ENCODE results near the gene ACOT11.
"Not testable (repeated sequence)": the region's sequence is repeated elsewhere in the genome, so short reads cannot be mapped to it uniquely, and the experiment has no call there.

Gene ACOT11

GRCh38 chr1:54611621-54612020 is 63.6 kb downstream of the ACOT11 start:
- no peak for DNase-seq

GRCh38 chr1:54614024-54614423 is 66.0 kb downstream of the ACOT11 start:
- DNase-seq: no peak

GRCh38 chr1:54614563-54614962 is 66.5 kb downstream of the ACOT11 start:
- DNase-seq: no peak

- no peak for DNase-seq
Measured at GRCh38 chr1:54615531-54616279, 67.7 kb downstream of the ACOT11 start.

- no peak for DNase-seq
Measured at GRCh38 chr1:54619749-54620148, 71.7 kb downstream of the ACOT11 start.

- no peak for DNase-seq
Measured at GRCh38 chr1:54623216-54624007, 75.4 kb downstream of the ACOT11 start, which contains the start of gene FAM151A. TSS of gene FAM151A (minus strand) at chr1:54623525. CDS start at chr1:54623395, 130 bp downstream.

GRCh38 chr1:54624466-54625464 is 76.7 kb downstream of the ACOT11 start:
- DNase-seq: no peak

GRCh38 chr1:54627196-54627595 is 79.2 kb downstream of the ACOT11 start:
- no peak for DNase-seq

- DNase-seq: not testable (repeated sequence)
Measured at GRCh38 chr1:54635804-54636203, 87.8 kb downstream of the ACOT11 start.

GRCh38 chr1:54636461-54637446 is 88.7 kb downstream of the ACOT11 start:
- DNase-seq: not testable (repeated sequence)

- no peak for DNase-seq
Measured at GRCh38 chr1:54640361-54640760, 92.3 kb downstream of the ACOT11 start.

- DNase-seq: no peak
Measured at GRCh38 chr1:54640863-54641836, 93.1 kb downstream of the ACOT11 start, which contains the start of gene MROH7. TSS of gene MROH7 (plus strand) at chr1:54641786. CDS start at chr1:54652927, 11,141 bp downstream.

- no peak for DNase-seq
Measured at GRCh38 chr1:54643736-54644135, 95.7 kb downstream of the ACOT11 start.

GRCh38 chr1:54645806-54646676 is 98.0 kb downstream of the ACOT11 start:
- no peak for DNase-seq

- no peak for DNase-seq
Measured at GRCh38 chr1:54649130-54649898, 101.3 kb downstream of the ACOT11 start.

GRCh38 chr1:54649921-54650320 is 101.9 kb downstream of the ACOT11 start:
- DNase-seq: no peak

GRCh38 chr1:54650417-54650816 is 102.4 kb downstream of the ACOT11 start:
- no peak for DNase-seq

- DNase-seq: no peak
Measured at GRCh38 chr1:54651608-54652007, 103.6 kb downstream of the ACOT11 start.
